Heart left ventricle (tissue), 16 donors: Measurements from ENCODE around the gene CRIP2. TPM values are rescaled to one million over a fixed set of nuclear protein-coding genes. Genes with fewer than 3 reads are reported as not detected.

Experiments used
- ATAC-seq, 4 donors: fragments of 200-7000 bp; cut with Tn5 transposase; one replicate each; pipeline ENCODE4 v1.9.1; 2020 to 2022; ENCODE audit warnings: moderate library complexity in 4 of 4, mild to moderate bottlenecking in 3 of 4, moderate number of reproducible peaks in 1 of 4
- DNase-seq, 5 donors: peaks; one replicate each; pipeline ENCODE4 v3.0.0-alpha.2; 2020
- H3K27ac ChIP-seq, 12 donors: fragments of 200-600 bp; sonication (generic) in 4 of 12; one replicate each; pipeline versions ENCODE4 v1.5.0 to v1.8.0; 2016 to 2022; ENCODE audit warnings: mild to moderate bottlenecking in 2 of 12
- H3K27me3 ChIP-seq, 9 donors: fragments of 200-600 bp; sonication (generic) in 2 of 9; one replicate each; pipeline versions ENCODE4 v1.5.1 to v1.8.0; 2016 to 2022; ENCODE audit warnings: mild to moderate bottlenecking in 3 of 9
- H3K36me3 ChIP-seq, 9 donors: fragments of 200-600 bp; sonication (generic) in 2 of 9; one replicate each; pipeline versions ENCODE4 v1.5.0 to v1.8.0; 2018 to 2022; ENCODE audit warnings: mild to moderate bottlenecking in 2 of 9
- H3K4me1 ChIP-seq, 12 donors: fragments of 200-600 bp; sonication (generic) in 4 of 12; one replicate each; pipeline versions ENCODE4 v1.5.0 to v1.8.0; 2016 to 2022; ENCODE audit warnings: mild to moderate bottlenecking in 3 of 12
- H3K4me3 ChIP-seq, 12 donors: fragments of 200-600 bp; sonication (generic) in 4 of 12; one replicate each; pipeline versions ENCODE4 v1.5.0 to v1.8.0; 2017 to 2022; ENCODE audit warnings: mild to moderate bottlenecking in 9 of 12, moderate library complexity in 4 of 12
- H3K9me3 ChIP-seq, 12 donors: fragments of 200-600 bp; sonication (generic) in 4 of 12; one replicate each; pipeline versions ENCODE4 v1.5.0 to v1.8.0; 2016 to 2022; ENCODE audit warnings: mild to moderate bottlenecking in 1 of 12
- CTCF ChIP-seq, 12 donors: fragments of 200-600 bp; sonication (generic) in 4 of 12; IDR thresholded peaks; one replicate each; pipeline versions ENCODE4 v1.5.0 to v1.8.0; 2018 to 2022; ENCODE audit warnings: antibody characterized with exemption in 12 of 12, mild to moderate bottlenecking in 5 of 12
- POLR2A ChIP-seq, 2 donors: fragments of 450-650 bp; IDR thresholded peaks; one replicate each; pipeline ENCODE4 v1.6.1; 2017; ENCODE audit warnings: antibody characterized with exemption in 2 of 2, mild to moderate bottlenecking in 2 of 2, moderate library complexity in 2 of 2
- whole genome bisulfite sequencing, 4 donors: extraction: QIAGEN DNeasy Blood & Tissue Kit in 2 of 4; methylation state at CpG; one replicate each; pipeline versions ENCODE4 v1.1.5 to v1.1.7; 2013 to 2018; 5-methylcytosine and 5-hydroxymethylcytosine counted together
- intact Hi-C, 10 donors: fragments of 100-400 bp; cut with DNase I; formaldehyde crosslinking; loops; one replicate each; pipeline versions ENCODE4 v1.11.1 to v1.14.2; 2022
- polyA plus RNA-seq, 2 donors: library from polyadenylated mRNA; stranded (reverse); fragments of 200-250 nt; gene quantifications; one replicate each; pipeline ENCODE4 v1.2.3, GENCODE V29; 2013
- total RNA-seq, 9 donors: library from RNA; depleted of rRNA in 2 of 9; stranded (reverse); fragments of >200 nt in 2 of 9; fragmentation: NEBNext Ultra II Directional in 3 of 9; extraction: Animal tissue kit (Norgen Biotek cat#: 25700) in 3 of 9; gene quantifications; one replicate each; pipeline versions ENCODE4 v1.1.0 to v1.2.4, GENCODE V29; 2016 to 2023
- donor health status: ischemic (EF 13 %, LVEDD 7.1; RV severe dilation, severe dysfunction).
- donor health status: healthy with polysubstance abuse.
- donor health status: DM: no; HTN: yes; CAD: no.
- donor health status: DM: no; HTN: no; CAD: no.
- donor health status: ischemic (EF 25% LVEDD 6.9; RV normal size, moderate dysfunction).
- donor health status: ischemic (EF 25% LVEDD 5.7; RV mildly dilated, moderate dysfunction).
- donor health status: healthy.
- donor health status: DM: yes; HTN: yes; CAD: no.
- donor health status: ischemic (EF 35%, LVEDD 5.7; RV mildly dilated, moderate dysfunction).
- donor health status: nonischemic (EF 11% LVEDD 7.7; RV severe dilation, severe dysfunction).
- donor health status: DM: yes; HTN: yes; CAD: no.
- donor health status: PGD.
- donor health status: ischemic (EF 29% LVEDD 5.4; RV normal size, mild dysfunction).
- donor health status: nonischemic (EF 23%, LVEDD 6.1; RV moderate dilation, normal function).

Gene CRIP2
- total and polyA plus RNA-seq, 11 donors = 695 to 1,715 (median 851) TPM

- ATAC-seq = no peak
- peak overlapping the region in 11 of 12 donors; percentile 92 to 100 (median 96) for H3K27ac ChIP-seq
- no peaks in the 10 kb centered on the region for H3K9me3 ChIP-seq
- TF ChIP-seq POLR2A (IDR thresholded peaks at IDR 0.05) = no peak
- no peak for TF ChIP-seq CTCF (IDR thresholded peaks at IDR 0.05)
- H3K4me1 ChIP-seq = peaks cover 14 to 80% (median 66%) of the 10 kb centered on the region in 12 donors
- H3K4me3 ChIP-seq = peak overlapping the region in 10 of 12 donors; percentile 7 to 85 (median 72)
- DNase-seq = peak in 3 of 5 donors; percentile 20 to 65 (median 52)
- peaks cover 0 to 9% (median 0%) of the 10 kb centered on the region in 9 donors for H3K36me3 ChIP-seq
- WGBS, 4 donors = 45 to 73% (median 57%) methylated on average over 10 to 20 of the region's 20 CpGs
- no peaks in the 10 kb centered on the region for H3K27me3 ChIP-seq
- intact Hi-C loops = loop anchor here in 9 of 10 donors (1.0 to 10.0 kb wide), 7 partner anchors 14 to 118 kb away; partner anchors contain the start of genes CRIP2 (in 2 of the 9) and MTA1 (in 1 of the 9)
Measured at GRCh38 chr14:105488781-105489541, 14.3 kb downstream of the CRIP2 start.

GRCh38 chr14:105489542-105490266, 15.1 kb downstream of the CRIP2 start:
- intact Hi-C loops = loop anchor here (1.0 to 10.0 kb wide), 13 partner anchors 15 to 187 kb away; partner anchors contain the start of genes CRIP2 (in 2 of the 10), BRF1 (in 1 of the 10), MTA1 (in 1 of the 10) and PACS2 (in 1 of the 10)
- TF ChIP-seq CTCF (IDR thresholded peaks at IDR 0.05) = peak; percentile 36 to 79 (median 58)
- TF ChIP-seq POLR2A (IDR thresholded peaks at IDR 0.05) = no peak
- peak; percentile 3 to 31 (median 16) for ATAC-seq
- Histone ChIP-seq H3K27ac (peak overlapping the region; percentile 48 to 100 (median 96)), H3K4me3 (peak overlapping the region; percentile 40 to 85 (median 70)), H3K36me3 (peaks cover 0 to 9% (median 0%) of the 10 kb centered on the region in 9 donors), H3K9me3 (no peaks in the 10 kb centered on the region), H3K4me1 (peaks cover 13 to 73% (median 58%) of the 10 kb centered on the region in 12 donors), H3K27me3 (no peaks in the 10 kb centered on the region)
- peak; percentile 84 to 90 (median 89) for DNase-seq
- WGBS, 4 donors = 1 to 4% (median 2%) methylated on average over 15 to 44 of the region's 44 CpGs

GRCh38 chr14:105490267-105490571, 15.6 kb downstream of the CRIP2 start:
- TF ChIP-seq POLR2A (IDR thresholded peaks at IDR 0.05) (no peak), CTCF (IDR thresholded peaks at IDR 0.05) (no peak)
- peaks cover 13 to 70% (median 53%) of the 10 kb centered on the region in 12 donors for H3K4me1 ChIP-seq
- intact Hi-C loops = loop anchor here in 7 of 10 donors (1.0 to 5.0 kb wide), 9 partner anchors 37 to 188 kb away; partner anchors contain the start of genes BRF1 (in 1 of the 7), PACS2 (in 1 of the 7), TEX22 (in 1 of the 7) and TMEM121 (in 1 of the 7)
- DNase-seq (peak in 1 of 5 donors; percentile 69), ATAC-seq (no peak)
- WGBS, 4 donors = 0 to 5% (median 1%) methylated on average over 4 to 33 of the region's 33 CpGs
- H3K27me3 ChIP-seq = no peaks in the 10 kb centered on the region
- peak overlapping the region; percentile 40 to 85 (median 70) for H3K4me3 ChIP-seq
- H3K27ac ChIP-seq = peak overlapping the region; percentile 48 to 100 (median 96)
- H3K36me3 ChIP-seq = peaks cover 0 to 9% (median 0%) of the 10 kb centered on the region in 9 donors
- H3K9me3 ChIP-seq = no peaks in the 10 kb centered on the region
